Stomach (tissue), 9 donors: Measurements from ENCODE around the gene COPG1. TPM values are rescaled to one million over a fixed set of nuclear protein-coding genes. Genes with fewer than 3 reads are reported as not detected.

Source experiments
- DNase-seq, 2 donors: peaks; one replicate each; pipeline versions ENCODE4 v3.0.0 to v3.0.0-alpha.2; 2013 to 2019
- H3K27ac ChIP-seq, 5 donors: fragments of 200-600 bp in 4 of 5; sonication (generic) in 4 of 5; one replicate each; pipeline ENCODE4 v1.5.1; 2013 to 2019; ENCODE audit warnings: mild to moderate bottlenecking in 1 of 5, moderate library complexity in 1 of 5
- H3K27me3 ChIP-seq, 3 donors: fragments of 200-600 bp; sonication (generic); one replicate each; pipeline ENCODE4 v1.5.1; 2017 to 2019; ENCODE audit warnings: mixed run types in 1 of 3
- H3K36me3 ChIP-seq, 4 donors: fragments of 200-600 bp; sonication (generic); 1 replicate in 3 of 4; 2 replicates in 1 of 4; pipeline ENCODE4 v1.5.1; 2016 to 2019
- H3K4me1 ChIP-seq, 4 donors: fragments of 200-600 bp; sonication (generic); one replicate each; pipeline ENCODE4 v1.5.1; 2016 to 2019
- H3K4me3 ChIP-seq, 4 donors: fragments of 200-600 bp; sonication (generic) in 3 of 4; one replicate each; pipeline ENCODE4 v1.5.1; 2016 to 2019; ENCODE audit warnings: mild to moderate bottlenecking in 1 of 4
- H3K9me3 ChIP-seq, 4 donors: fragments of 200-600 bp; sonication (generic); one replicate each; pipeline ENCODE4 v1.5.1; 2016 to 2019
- EP300 ChIP-seq: sonication (generic); formaldehyde crosslinking; IDR thresholded peaks from one replicate; pipeline ENCODE4 v1.6.1; 2017; ENCODE audit warnings: antibody characterized with exemption
- POLR2A ChIP-seq, 4 donors: fragments of 450-650 bp; IDR thresholded peaks; one replicate each; pipeline ENCODE4 v1.6.1; 2016; ENCODE audit warnings: antibody characterized with exemption in 4 of 4, control low read depth in 2 of 4, mild to moderate bottlenecking in 1 of 4, moderate library complexity in 1 of 4
- POLR2AphosphoS5 ChIP-seq, 3 donors: sonication (generic); formaldehyde crosslinking; IDR thresholded peaks; one replicate each; pipeline ENCODE4 v1.6.1; 2016; ENCODE audit warnings: antibody characterized with exemption in 3 of 3
- WGBS, 5 donors: extraction: QIAGEN DNeasy Blood & Tissue Kit in 3 of 5; methylation state at CpG; one replicate each; pipeline versions ENCODE4 v1.1.5 to v1.1.7; 2013 to 2018; 5-methylcytosine and 5-hydroxymethylcytosine counted together
- intact Hi-C: fragments of 100-400 bp; cut with DNase I; formaldehyde crosslinking; loops from one replicate; pipeline ENCODE4 v1.15.1; 2023; ENCODE audit warnings: low total_unique reads
- polyA plus RNA-seq, 3 donors: library from polyadenylated mRNA; stranded (reverse); fragments of 200-250 nt; gene quantifications; one replicate each; pipeline ENCODE4 v1.2.3, GENCODE V29; 2013
- total RNA-seq, 5 donors: library from RNA; depleted of rRNA; stranded (reverse); fragments of >200 nt; gene quantifications; one replicate each; pipeline versions ENCODE4 v1.1.0 to v1.2.3, GENCODE V29; 2014 to 2016
- TF ChIP-seq, protein P1 (sequence below), 7 experiments: fragments of 450-650 bp in 4 of 7; fragments of 200-600 bp in 3 of 7; sonication (generic) in 3 of 7; IDR thresholded peaks; one replicate each; pipeline ENCODE4 v1.5.1; 2016 to 2019; ENCODE audit warnings: antibody characterized with exemption in 7 of 7, control low read depth in 2 of 7, mild to moderate bottlenecking in 1 of 7
- donor health status: healthy with polysubstance abuse.
- donor health status: Bipolar disorder and iron deficiency.
- donor health status: healthy.

Gene COPG1
- total and polyA plus RNA-seq, 8 donors = 38.5 to 356 (median 113) TPM

GRCh38 chr3:129254536-129255230 is 5.3 kb downstream of the COPG1 start:
- H3K27me3 ChIP-seq = no peaks in the 10 kb centered on the region
- TF ChIP-seq POLR2AphosphoS5 (IDR thresholded peaks at IDR 0.05) (no peak), POLR2A (IDR thresholded peaks at IDR 0.05) (no peak), EP300 (no peak)
- TF ChIP-seq, protein P1, sequence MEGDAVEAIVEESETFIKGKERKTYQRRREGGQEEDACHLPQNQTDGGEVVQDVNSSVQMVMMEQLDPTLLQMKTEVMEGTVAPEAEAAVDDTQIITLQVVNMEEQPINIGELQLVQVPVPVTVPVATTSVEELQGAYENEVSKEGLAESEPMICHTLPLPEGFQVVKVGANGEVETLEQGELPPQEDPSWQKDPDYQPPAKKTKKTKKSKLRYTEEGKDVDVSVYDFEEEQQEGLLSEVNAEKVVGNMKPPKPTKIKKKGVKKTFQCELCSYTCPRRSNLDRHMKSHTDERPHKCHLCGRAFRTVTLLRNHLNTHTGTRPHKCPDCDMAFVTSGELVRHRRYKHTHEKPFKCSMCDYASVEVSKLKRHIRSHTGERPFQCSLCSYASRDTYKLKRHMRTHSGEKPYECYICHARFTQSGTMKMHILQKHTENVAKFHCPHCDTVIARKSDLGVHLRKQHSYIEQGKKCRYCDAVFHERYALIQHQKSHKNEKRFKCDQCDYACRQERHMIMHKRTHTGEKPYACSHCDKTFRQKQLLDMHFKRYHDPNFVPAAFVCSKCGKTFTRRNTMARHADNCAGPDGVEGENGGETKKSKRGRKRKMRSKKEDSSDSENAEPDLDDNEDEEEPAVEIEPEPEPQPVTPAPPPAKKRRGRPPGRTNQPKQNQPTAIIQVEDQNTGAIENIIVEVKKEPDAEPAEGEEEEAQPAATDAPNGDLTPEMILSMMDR (IDR thresholded peaks at IDR 0.05) = no peak
- WGBS, 5 donors = 84 to 87% (median 85%) methylated on average over 12 of the region's 12 CpGs
- H3K4me3 ChIP-seq = no peak overlapping the region
- H3K36me3 ChIP-seq = peaks cover 83 to 89% (median 88%) of the 10 kb centered on the region in 4 donors
- H3K9me3 ChIP-seq = no peaks in the 10 kb centered on the region
- peaks cover 15 to 40% (median 26%) of the 10 kb centered on the region in 4 donors for H3K4me1 ChIP-seq
- intact Hi-C loops = no loop called here
- no peak for DNase-seq
- H3K27ac ChIP-seq = no peak overlapping the region

DNA sequence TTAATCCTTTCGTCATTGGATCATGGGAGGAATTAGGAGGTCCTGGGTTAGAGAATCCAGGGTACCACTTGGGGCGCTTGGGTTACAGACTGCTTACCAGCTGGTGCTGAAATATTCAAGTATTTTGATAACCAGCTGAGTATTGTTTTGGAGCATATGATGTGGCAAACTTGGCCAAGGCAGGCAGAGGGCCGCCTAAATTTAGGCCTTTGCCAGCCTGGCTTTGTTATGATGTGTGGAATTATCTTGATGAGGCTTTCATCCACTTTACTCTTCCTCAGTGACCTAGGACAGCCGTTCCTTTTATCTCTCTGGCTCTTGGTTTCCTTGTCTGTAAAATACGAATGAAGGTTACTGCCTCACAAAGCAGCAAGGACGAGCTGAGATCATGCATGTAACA is 6.9 kb downstream of the COPG1 start:
- Histone ChIP-seq H3K4me3 (no peak overlapping the region), H3K27ac (no peak overlapping the region), H3K27me3 (no peaks in the 10 kb centered on the region), H3K4me1 (peaks cover 5 to 25% (median 17%) of the 10 kb centered on the region in 4 donors), H3K36me3 (peaks cover 97 to 100% (median 100%) of the 10 kb centered on the region in 4 donors), H3K9me3 (no peaks in the 10 kb centered on the region)
- TF ChIP-seq, protein P1 (IDR thresholded peaks at IDR 0.05) = no peak
- TF ChIP-seq EP300 (no peak), POLR2A (IDR thresholded peaks at IDR 0.05) (no peak)
- intact Hi-C loops = no loop called here
- WGBS, 5 donors = 80 to 87% (median 84%) methylated on average over 6 of the region's 6 CpGs
- no peak for DNase-seq

DNA sequence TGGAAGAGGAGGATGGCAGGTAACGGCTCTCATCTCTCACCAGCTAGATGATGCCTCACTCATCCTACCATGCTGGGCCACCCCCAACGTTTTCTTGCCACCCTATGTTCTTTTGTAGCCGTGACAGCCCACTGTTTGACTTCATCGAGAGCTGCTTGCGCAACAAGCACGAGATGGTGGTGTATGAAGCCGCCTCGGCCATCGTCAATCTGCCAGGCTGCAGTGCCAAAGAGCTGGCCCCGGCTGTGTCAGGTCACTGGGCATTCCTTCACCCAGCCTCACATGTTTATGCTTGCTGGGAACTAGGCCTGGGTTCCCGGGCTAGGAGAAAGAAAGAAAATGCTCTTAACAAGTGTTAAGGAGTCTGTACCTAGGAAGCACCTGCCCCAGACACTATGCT is 8.2 kb downstream of the COPG1 start:
- intact Hi-C loops = no loop called here
- H3K4me3 ChIP-seq = no peak overlapping the region
- no peak for DNase-seq
- no peak overlapping the region for H3K27ac ChIP-seq
- H3K36me3 ChIP-seq = peaks cover 97 to 100% (median 100%) of the 10 kb centered on the region in 4 donors
- WGBS, 5 donors = 87 to 93% (median 89%) methylated on average over 11 of the region's 11 CpGs
- no peaks in the 10 kb centered on the region for H3K27me3 ChIP-seq
- H3K9me3 ChIP-seq = no peaks in the 10 kb centered on the region
- H3K4me1 ChIP-seq = peaks cover 0 to 12% (median 3%) of the 10 kb centered on the region in 4 donors
- TF ChIP-seq POLR2AphosphoS5 (IDR thresholded peaks at IDR 0.05) (no peak), POLR2A (IDR thresholded peaks at IDR 0.05) (no peak), EP300 (no peak)
- TF ChIP-seq, protein P1 (IDR thresholded peaks at IDR 0.05) = no peak

DNA sequence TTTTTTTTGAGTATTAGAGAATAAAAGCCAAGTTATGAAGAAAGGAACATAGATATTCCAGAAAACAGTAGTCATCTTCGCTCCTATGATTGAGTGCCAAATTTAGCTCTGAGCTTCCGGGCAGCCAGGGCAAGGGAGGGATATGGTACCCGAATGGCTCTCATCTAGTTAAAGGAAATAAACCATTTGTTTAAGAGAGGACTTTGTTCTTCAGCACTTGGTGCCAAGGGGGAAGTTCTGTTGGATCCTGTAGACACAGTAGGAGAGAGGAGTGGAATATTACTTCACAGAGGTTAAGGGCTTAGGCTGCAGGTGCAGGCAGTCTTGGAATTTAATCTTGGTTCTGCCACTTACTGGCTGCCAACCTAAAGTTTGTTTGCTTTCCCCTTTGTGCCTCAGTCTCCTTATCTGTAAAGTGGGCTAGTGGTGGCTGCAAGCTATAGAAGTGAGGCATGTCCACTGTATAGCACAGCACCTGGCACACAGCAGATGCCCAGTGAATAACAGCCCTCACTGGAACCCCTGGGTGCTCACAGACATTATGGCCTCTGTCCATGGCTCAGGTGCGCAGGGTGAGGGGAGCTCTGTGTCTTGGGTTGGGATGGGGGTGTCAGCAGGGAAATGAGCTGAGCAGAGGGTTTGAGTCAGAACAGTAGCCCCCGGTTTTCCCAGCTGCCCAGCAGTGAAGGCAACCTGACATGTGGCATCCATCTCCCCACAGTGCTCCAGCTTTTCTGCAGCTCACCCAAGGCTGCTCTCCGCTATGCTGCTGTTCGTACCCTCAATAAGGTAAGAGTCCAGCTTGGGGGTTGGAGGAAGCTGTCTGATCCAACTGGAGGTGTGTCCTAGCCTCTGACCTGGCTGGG is 10.4 kb downstream of the COPG1 start:
- no peaks in the 10 kb centered on the region for H3K9me3 ChIP-seq
- H3K27me3 ChIP-seq = no peaks in the 10 kb centered on the region
- DNase-seq = peak in 1 of 2 donors; percentile 45
- intact Hi-C loops = no loop called here
- H3K27ac ChIP-seq = peak overlapping the region in 1 of 5 donors; percentile 47
- WGBS, 5 donors = 73 to 79% (median 77%) methylated on average over 7 of the region's 7 CpGs
- no peak for TF ChIP-seq POLR2A (IDR thresholded peaks at IDR 0.05)
- peak in 1 of 3 donors; percentile 13 for TF ChIP-seq POLR2AphosphoS5 (IDR thresholded peaks at IDR 0.05)
- no peak for TF ChIP-seq EP300
- no peaks in the 10 kb centered on the region for H3K4me1 ChIP-seq
- no peak overlapping the region for H3K4me3 ChIP-seq
- peaks cover 98 to 100% (median 100%) of the 10 kb centered on the region in 4 donors for H3K36me3 ChIP-seq
